ENCODE results near the gene DAP.

DNA sequence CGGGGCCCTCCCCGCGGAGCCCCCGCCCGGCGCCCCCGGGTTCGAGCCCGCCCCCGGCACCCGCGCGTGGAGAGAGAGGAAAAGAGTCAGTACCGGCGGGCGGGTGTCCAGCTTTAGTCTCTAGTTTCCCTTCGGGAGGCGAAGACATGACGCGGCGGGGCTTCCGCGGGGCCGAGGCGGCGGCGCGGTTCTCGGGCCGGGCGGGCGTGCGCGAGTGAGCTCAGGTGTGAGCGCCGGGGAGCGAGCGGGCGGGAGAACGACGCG lies 181 bp downstream of the DAP start:
- TF ChIP-seq, protein P1, sequence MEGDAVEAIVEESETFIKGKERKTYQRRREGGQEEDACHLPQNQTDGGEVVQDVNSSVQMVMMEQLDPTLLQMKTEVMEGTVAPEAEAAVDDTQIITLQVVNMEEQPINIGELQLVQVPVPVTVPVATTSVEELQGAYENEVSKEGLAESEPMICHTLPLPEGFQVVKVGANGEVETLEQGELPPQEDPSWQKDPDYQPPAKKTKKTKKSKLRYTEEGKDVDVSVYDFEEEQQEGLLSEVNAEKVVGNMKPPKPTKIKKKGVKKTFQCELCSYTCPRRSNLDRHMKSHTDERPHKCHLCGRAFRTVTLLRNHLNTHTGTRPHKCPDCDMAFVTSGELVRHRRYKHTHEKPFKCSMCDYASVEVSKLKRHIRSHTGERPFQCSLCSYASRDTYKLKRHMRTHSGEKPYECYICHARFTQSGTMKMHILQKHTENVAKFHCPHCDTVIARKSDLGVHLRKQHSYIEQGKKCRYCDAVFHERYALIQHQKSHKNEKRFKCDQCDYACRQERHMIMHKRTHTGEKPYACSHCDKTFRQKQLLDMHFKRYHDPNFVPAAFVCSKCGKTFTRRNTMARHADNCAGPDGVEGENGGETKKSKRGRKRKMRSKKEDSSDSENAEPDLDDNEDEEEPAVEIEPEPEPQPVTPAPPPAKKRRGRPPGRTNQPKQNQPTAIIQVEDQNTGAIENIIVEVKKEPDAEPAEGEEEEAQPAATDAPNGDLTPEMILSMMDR (IDR thresholded peaks at IDR 0.05): no peak
- TF ChIP-seq POLR2A (IDR thresholded peaks at IDR 0.05): no peak
- TF ChIP-seq EP300 (IDR thresholded peaks at IDR 0.05): no peak
